Ascending aorta (tissue), 2 donors: ENCODE data around the gene DIP2C. TPM values are rescaled to one million over a fixed set of nuclear protein-coding genes. Genes with fewer than 3 reads are reported as not detected.
"Not testable (repeated sequence)": the region's sequence is repeated elsewhere in the genome, so short reads cannot be mapped to it uniquely, and the experiment has no call there.

ENCODE experiments used
- DNase-seq, 2 donors: peaks; one replicate each; pipeline ENCODE4 v3.0.0-alpha.2; 2019; ENCODE audit warnings: low spot score in 2 of 2
- H3K27ac ChIP-seq, 2 donors: fragments of 200-600 bp; sonication (generic); one replicate each; pipeline ENCODE4 v1.5.1; 2016 to 2017; ENCODE audit warnings: mild to moderate bottlenecking in 1 of 2
- H3K27me3 ChIP-seq: fragments of 200-600 bp; sonication (generic); one replicate; pipeline ENCODE4 v1.5.1; 2017
- H3K36me3 ChIP-seq, 2 donors: fragments of 200-600 bp; sonication (generic); one replicate each; pipeline ENCODE4 v1.5.1; 2016
- H3K4me1 ChIP-seq, 2 donors: fragments of 200-600 bp; sonication (generic); one replicate each; pipeline ENCODE4 v1.5.1; 2016 to 2017; ENCODE audit warnings: mild to moderate bottlenecking in 1 of 2
- H3K4me3 ChIP-seq, 2 donors: fragments of 200-600 bp; sonication (generic); one replicate each; pipeline ENCODE4 v1.5.1; 2016 to 2017; ENCODE audit warnings: mild to moderate bottlenecking in 1 of 2
- H3K9me3 ChIP-seq, 2 donors: fragments of 200-600 bp; sonication (generic); one replicate each; pipeline ENCODE4 v1.5.1; 2016
- CTCF ChIP-seq, 3 experiments: fragments of 200-600 bp in 2 of 3; fragments of 450-650 bp in 1 of 3; sonication (generic) in 2 of 3; IDR thresholded peaks; one replicate each; pipeline ENCODE4 v1.5.1; 2016 to 2019; ENCODE audit warnings: antibody characterized with exemption in 3 of 3, mild to moderate bottlenecking in 1 of 3, moderate library complexity in 1 of 3
- intact Hi-C: fragments of 100-400 bp; cut with DNase I; formaldehyde crosslinking; loops from one replicate; pipeline ENCODE4 v1.15.1; 2023
- total RNA-seq: library from RNA; depleted of rRNA; stranded (reverse); fragments of >200 nt; gene quantifications from one replicate; pipeline ENCODE4 v1.1.0, GENCODE V29; 2016

DIP2C gene
- total RNA-seq, 1 donor from 2014 or later = 14.7 TPM

GRCh38 chr10:659688-660141 is 29.8 kb downstream of the DIP2C start:
- no peak for TF ChIP-seq CTCF (IDR thresholded peaks at IDR 0.05)
- Histone ChIP-seq H3K27me3 (no peaks in the 10 kb centered on the region), H3K4me3 (peak overlapping the region in 1 of 2 donors; percentile 27), H3K9me3 (no peaks in the 10 kb centered on the region), H3K36me3 (no peaks in the 10 kb centered on the region), H3K4me1 (peaks cover 0 to 22% of the 10 kb centered on the region in 2 donors), H3K27ac (peak overlapping the region; percentile 40 to 48)
- DNase-seq = no peak
- intact Hi-C loops = loop anchor here (5.0 kb wide), 1 partner anchor 62 kb away; no protein-coding TSS in a partner anchor

GRCh38 chr10:657816-658350 is 31.6 kb downstream of the DIP2C start:
- H3K9me3 ChIP-seq, H3K36me3 ChIP-seq, intact Hi-C loops, H3K27ac ChIP-seq, H3K27me3 ChIP-seq, H3K4me3 ChIP-seq: not testable (repeated sequence)
- peak in 1 of 2 donors; percentile 53 for DNase-seq
- peaks cover 0 to 22% of the 10 kb centered on the region in 2 donors for H3K4me1 ChIP-seq

- Histone ChIP-seq H3K4me3 (no peak overlapping the region), H3K36me3 (no peaks in the 10 kb centered on the region), H3K9me3 (no peaks in the 10 kb centered on the region), H3K4me1 (peaks cover 0 to 20% of the 10 kb centered on the region in 2 donors), H3K27ac (no peak overlapping the region), H3K27me3 (no peaks in the 10 kb centered on the region)
- DNase-seq = no peak
- intact Hi-C loops = no loop called here
- TF ChIP-seq CTCF (IDR thresholded peaks at IDR 0.05) = no peak
Observed at GRCh38 chr10:656883-657282, 32.6 kb downstream of the DIP2C start.

- H3K4me1 ChIP-seq = peaks cover 0 to 13% of the 10 kb centered on the region in 2 donors
- no peak for DNase-seq
- TF ChIP-seq CTCF (IDR thresholded peaks at IDR 0.05) = no peak
- no peaks in the 10 kb centered on the region for H3K27me3 ChIP-seq
- H3K4me3 ChIP-seq = no peak overlapping the region
- H3K36me3 ChIP-seq = no peaks in the 10 kb centered on the region
- no peaks in the 10 kb centered on the region for H3K9me3 ChIP-seq
- H3K27ac ChIP-seq = no peak overlapping the region
- intact Hi-C loops = no loop called here
Observed at GRCh38 chr10:655184-655583, 34.3 kb downstream of the DIP2C start.

- no peaks in the 10 kb centered on the region for H3K27me3 ChIP-seq
- DNase-seq = no peak
- peaks cover 0 to 15% of the 10 kb centered on the region in 2 donors for H3K4me1 ChIP-seq
- H3K9me3 ChIP-seq = no peaks in the 10 kb centered on the region
- intact Hi-C loops = no loop called here
- no peak for TF ChIP-seq CTCF (IDR thresholded peaks at IDR 0.05)
- H3K27ac ChIP-seq = no peak overlapping the region
- H3K36me3 ChIP-seq = no peaks in the 10 kb centered on the region
- H3K4me3 ChIP-seq = no peak overlapping the region
Observed at GRCh38 chr10:654647-654996, 34.8 kb downstream of the DIP2C start.

GRCh38 chr10:653991-654646 is 35.3 kb downstream of the DIP2C start:
- no peaks in the 10 kb centered on the region for H3K27me3 ChIP-seq
- H3K36me3 ChIP-seq = no peaks in the 10 kb centered on the region
- TF ChIP-seq CTCF (IDR thresholded peaks at IDR 0.05) = no peak
- no peaks in the 10 kb centered on the region for H3K9me3 ChIP-seq
- DNase-seq = no peak
- H3K4me3 ChIP-seq = no peak overlapping the region
- peaks cover 0 to 13% of the 10 kb centered on the region in 2 donors for H3K4me1 ChIP-seq
- H3K27ac ChIP-seq = no peak overlapping the region
- intact Hi-C loops = no loop called here

GRCh38 chr10:652832-653459 is 36.5 kb downstream of the DIP2C start:
- H3K9me3 ChIP-seq, H3K4me3 ChIP-seq, H3K36me3 ChIP-seq, H3K27me3 ChIP-seq, intact Hi-C loops, H3K27ac ChIP-seq, DNase-seq: not testable (repeated sequence)
- peaks cover 0 to 12% of the 10 kb centered on the region in 2 donors for H3K4me1 ChIP-seq
